GM18511 (cell line): ENCODE results near the gene TAGLN2.
"Not testable (repeated sequence)": the region's sequence is repeated elsewhere in the genome, so short reads cannot be mapped to it uniquely, and the experiment has no call there.

Experiments
- ATAC-seq: cut with Tn5 transposase; IDR thresholded peaks from one replicate; pipeline ENCODE4 v1.9.1; 2021; ENCODE audit warnings: mild to moderate bottlenecking, moderate library complexity; ENCODE audit not compliant: unreplicated experiment

Gene TAGLN2

DNA sequence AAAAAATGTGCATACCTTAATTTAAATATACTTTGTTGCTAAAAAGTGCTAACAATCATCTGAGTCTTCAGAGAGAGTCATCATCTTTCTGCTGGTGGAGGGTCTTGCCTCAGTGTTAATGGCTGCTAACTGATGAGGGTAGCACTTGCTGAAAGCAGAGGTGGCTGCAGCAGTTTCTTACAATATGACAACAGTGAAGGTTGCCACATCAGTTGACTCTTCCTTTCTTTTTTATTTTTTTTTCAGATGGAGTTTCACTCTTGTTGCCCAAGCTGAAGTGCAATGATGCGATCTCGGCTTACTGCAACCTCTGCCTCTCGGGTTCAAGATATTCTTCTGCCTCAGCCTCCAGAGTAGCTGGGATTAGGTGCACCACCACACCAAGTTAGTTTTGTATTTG, 22.8 kb downstream of the TAGLN2 start:
- no peak for ATAC-seq

DNA sequence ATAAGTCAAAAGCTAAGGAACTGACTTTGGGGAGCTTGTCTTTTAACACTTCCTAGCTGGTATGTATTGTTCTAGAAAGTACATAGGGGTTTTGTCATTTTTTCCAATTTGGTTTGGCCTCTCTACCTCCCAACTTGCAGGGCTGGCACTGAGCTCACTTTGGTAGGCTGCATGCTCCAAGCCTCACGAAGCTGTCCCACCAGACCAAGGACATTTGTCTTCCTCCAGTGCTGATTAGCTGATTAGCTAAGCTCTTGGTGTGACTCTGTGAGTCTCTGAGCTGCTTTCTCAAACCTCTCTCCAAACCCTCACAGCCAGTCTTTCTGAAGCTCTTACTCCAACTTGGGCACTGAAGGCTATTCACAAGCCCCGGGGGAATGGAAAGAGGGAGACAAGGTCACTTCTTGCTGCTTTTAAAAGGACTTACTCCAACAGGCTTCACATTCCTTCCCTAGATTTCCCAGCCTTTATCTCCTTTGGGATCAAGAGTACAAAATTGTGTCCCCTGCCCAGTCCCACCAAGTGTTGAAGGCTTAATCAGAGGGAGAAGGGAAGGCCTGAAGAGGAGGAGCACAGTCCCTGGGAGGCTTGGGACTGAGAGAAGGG, 24.4 kb downstream of the TAGLN2 start:
- no peak for ATAC-seq

DNA sequence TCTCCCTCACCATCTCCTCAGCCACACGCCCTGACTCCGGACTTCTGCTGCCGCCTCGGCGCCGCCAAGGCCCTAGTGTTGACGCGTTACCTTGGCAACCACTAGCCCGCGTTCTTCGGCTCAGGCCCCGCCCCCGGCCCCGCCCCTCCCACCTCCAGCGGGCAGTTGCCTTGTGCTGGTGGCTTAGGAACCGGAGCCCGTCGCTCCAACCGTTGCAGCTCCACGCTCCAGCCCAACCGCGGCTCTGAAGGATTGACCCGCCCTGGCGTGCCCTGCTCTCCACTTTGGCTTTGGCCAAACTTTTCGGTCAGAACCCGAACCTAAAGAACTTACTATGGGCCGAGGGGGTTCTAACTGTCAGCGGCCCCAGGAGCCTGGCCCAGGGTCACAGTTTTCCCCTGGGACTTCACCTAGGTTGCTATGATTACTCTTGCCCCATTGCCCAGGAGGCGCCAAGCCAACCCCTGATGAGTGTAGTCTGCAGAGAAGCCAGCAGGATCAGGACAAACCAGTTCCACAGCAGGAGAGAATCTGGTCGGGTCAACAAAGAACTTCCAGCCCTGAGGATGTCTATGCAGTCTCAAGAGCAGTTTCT, 25.1 kb downstream of the TAGLN2 start, which contains the start of gene CFAP45:
TSS of gene CFAP45 (minus strand) at position 80 of the 595 bp plus-strand sequence. CDS start at position 13, 67 bp downstream.
- no peak for ATAC-seq

DNA sequence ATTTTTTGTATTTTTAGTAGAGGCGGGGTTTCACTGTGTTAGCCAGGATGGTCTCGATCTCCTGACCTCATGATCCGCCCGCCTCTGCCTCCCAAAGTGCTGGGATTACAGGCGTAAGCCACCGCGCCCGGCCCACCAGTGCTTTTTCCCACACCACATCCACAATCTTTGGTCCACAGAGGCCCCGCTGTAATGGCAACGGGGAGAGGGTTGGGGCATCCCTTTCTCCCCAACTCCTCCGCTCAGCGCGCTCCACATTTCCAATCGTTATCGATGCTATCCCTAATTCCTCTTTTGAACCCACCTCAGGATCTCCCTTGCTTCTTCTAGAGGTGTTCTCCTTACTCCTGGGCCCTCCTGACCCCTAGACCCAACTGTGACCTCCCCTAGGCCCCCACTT, 25.7 kb downstream of the TAGLN2 start:
- ATAC-seq = not testable (repeated sequence)

- ATAC-seq = no peak
Observed at GRCh38 chr1:159898527-159898926, 26.8 kb downstream of the TAGLN2 start.

DNA sequence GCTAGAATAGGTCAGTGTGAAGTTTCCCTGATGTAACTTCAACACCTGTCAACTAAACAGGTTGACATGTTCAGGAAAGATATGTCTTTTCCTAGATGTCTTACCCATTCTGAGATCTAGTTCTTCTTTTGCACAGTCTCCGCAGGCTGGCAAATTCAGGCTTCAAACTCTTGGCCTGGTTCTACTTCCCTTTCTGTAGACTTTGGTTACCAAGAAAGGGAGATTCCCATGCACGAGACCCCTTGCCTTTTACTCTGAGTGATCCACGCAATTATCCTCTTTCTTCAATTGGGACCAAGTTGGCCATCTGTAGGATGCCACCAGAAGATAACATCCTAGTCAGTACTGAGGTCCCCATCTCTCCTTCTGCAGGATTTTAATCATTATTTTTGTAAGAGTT, 27.3 kb downstream of the TAGLN2 start:
- ATAC-seq = no peak

DNA sequence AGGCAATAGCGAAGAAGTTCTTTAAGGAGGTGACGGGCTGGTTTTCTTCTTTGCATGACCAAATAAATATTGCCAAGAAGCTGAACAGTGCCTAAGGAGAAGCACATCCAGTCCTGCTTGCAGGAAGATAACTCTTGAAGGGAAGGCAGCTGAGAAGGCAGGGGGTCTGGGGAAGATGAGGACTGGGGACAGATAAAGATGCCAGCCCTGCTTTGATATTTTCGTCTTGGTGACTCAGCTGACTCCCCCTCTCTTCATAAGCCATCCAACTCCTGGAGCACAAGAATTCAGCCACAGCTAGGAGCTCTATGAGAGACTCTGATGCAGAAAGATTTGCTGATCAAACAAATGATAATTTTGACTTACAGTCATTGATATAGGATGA, 28.8 kb downstream of the TAGLN2 start:
- no peak for ATAC-seq

DNA sequence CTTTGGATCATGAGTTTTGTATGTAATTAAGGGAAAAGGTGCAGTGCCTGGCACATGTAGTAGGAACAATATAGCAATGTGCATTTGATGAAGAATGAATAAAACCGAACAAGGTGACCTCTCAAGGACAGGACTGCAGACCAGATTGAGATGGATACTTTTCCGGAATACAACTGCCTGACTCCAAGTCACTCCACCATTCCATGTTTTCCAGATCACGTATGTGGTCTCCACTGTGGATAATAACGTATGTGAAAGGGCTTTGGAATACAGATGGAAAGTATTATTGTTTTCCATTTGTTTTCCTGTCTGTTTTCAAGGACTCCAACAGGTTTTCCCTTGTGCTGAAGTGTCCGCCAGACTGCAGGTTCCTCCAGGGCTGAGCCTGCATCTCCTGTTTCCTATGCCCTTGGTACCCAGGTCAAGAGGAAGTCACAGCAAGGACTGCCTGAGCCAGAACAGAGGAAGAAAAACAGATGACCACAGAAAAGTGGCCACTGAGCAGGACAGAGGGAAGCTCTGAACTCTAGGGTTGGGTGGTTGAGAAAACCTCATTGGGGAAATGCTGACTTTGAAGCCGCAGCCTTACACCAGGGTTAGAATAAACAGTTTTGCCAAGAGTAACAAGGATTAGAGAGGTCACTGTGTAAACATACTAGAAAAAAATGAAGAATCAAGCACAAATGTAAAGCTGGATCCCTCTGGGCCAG, 29.3 kb downstream of the TAGLN2 start:
- no peak for ATAC-seq

DNA sequence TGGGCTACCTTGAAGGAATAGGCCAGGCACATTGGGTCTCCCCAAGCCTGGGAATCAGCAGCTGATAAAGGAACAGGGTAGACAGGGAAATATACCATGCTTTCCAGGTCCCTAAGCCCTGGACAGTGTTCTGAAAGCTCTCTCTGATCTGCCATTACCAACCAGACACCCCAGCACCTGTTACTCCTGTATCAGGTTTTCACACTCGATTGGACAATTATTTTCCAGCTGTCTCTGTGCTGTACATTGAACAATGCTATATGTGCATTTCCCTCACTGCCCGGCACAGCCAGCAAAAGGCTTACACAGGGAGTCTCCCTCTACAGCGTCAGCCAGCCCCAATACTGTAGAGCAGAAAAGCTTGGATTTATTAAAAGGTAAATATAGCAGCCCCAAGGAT, 30.0 kb downstream of the TAGLN2 start:
- ATAC-seq = no peak

DNA sequence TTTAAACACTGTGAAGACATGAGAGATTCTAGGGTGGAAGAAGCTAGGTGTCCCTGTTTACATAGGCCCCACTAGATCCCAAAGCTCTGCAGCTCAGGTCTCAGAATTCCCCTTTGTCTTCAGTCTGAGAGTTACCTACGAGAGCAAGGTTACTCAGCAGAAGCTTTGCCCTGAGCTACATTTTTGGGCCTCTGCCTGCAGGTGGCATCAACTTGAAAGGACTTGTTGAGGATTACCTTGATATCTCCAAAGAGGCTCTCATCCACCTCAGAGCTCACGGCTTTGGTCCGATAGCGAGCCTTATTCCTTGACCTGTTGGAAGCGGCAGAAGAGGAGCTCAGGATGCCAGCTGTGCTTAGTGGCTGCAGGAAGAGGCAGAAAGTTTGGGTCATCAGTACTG, 32.4 kb downstream of the TAGLN2 start:
- no peak for ATAC-seq

DNA sequence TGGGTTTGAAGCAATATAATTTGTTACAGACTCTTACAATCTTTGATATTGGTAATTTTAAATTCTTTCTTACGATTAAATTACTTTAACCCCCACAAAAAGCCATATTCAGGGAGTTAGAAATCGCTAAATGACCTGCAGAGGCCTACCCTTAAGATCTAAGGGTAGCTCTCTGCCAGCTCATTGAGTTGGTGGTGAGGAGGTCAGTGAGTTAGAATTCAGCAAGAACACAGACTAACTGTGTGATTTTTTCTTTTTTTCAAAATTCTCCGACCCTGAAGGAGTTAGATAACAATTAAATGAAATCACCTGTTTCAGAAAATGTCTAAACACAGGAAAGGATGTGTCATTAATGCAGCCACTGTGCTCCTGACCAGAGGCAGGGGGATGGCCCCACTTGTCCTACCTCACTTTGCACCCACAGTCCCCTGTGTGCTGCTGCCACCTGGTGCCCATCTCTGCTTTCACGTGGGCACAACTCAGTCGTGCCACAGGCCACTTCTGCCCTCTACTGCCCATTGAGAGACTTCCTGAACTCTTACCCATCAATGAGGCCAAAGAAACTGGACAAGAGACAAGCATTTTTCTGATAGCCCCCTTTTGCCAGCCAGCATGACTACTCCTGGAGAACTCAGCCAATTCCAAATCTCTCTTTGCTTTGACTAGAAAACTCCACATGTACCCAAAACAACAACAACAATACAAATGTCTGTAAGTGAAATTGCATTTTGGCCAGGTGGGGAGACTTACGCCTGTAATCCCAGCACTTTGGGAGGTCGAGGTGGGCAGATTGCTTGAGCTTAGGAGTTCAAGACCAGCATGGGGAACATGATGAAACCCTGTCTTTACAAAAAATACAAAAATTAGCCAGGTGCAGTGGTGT, 33.8 kb downstream of the TAGLN2 start:
- ATAC-seq = peak; percentile 64

GRCh38 chr1:159890390-159890789, 34.9 kb downstream of the TAGLN2 start:
- ATAC-seq = no peak

GRCh38 chr1:159889821-159890252, 35.5 kb downstream of the TAGLN2 start:
- peak; percentile 89 for ATAC-seq

DNA sequence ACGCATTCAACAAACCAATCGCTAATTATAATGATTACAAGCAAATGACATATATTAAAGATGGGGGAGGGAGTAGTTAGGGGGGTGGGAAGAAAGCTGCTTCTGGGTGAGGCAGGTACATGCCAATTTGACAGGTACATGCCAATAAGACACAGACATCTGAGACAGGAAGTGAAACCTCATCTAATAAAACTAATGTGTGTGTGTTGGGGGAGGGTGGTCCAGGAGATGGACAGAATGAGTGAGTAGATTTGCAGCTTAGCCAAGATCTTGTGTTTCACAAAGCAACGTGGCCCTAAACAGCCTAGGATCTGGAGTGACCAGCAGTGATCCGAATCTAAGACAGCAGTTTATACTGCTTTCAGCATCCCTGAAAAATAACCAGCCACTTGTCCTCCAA, 36.1 kb downstream of the TAGLN2 start:
- peak; percentile 44 for ATAC-seq

DNA sequence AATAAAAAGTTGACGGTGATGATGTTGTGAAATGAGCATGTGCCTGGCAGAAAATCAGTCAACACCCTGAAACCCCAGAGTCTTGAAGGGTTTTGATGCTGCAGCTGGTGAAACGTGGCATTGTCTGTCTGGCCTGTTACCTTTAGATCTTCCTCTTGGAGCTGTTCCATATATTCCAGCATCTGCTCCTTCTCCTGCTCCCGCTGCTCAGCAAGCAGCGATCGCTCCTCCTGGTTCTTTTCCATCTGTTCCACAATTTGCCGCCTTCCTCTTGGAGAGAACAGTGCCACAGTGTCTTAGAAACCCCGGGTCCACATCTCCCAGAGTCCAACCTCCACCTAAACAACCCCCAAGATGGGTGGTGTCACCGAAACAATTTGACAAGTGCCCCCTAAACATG, 41.0 kb downstream of the TAGLN2 start:
- ATAC-seq = no peak

GRCh38 chr1:159883134-159883533, 42.2 kb downstream of the TAGLN2 start:
- no peak for ATAC-seq

GRCh38 chr1:159882527-159882862, 42.8 kb downstream of the TAGLN2 start:
- ATAC-seq = no peak

DNA sequence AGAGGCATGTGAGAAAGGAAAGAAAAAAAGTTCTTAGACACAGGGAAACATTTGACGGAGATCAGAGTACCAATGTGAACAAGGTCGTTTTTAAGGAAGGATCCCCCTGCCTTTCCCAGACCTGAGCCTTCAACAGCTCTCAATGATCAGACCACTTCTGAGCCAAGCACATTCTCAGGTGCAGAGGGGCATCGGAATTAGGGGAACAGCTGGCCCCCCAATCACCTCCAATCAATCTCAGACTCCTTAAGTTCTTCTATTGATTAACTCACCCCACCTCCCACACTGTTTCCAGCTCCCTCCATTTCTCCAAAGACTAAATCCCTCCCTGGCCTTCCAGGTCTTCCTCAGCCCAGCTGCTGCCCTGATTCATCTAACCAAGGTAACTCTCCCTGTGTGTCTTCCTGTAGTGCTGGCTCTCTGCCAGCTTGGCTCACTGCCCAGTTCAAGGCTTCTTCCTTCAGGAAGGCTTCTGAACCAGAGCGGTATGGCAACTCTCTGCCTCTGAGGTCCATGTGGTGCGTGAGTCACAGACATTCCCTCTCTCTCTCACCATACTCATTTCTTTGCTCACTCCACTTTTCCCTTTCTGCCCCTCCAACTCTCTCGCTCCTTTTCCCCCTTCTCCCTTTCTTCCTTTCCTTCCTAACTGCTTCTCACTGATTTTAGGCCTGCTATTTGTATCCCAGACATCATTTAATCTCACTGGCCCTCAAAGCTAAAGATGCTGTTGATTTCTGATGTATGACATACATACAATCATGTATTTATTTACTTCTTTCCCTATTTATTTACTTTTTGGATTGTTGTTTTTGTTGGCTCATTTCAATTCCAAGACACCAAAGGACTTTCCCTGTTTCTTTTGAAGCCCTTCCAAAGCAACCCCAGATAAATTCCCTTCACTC, 43.4 kb downstream of the TAGLN2 start:
- no peak for ATAC-seq

- no peak for ATAC-seq
Observed at GRCh38 chr1:159880430-159880829, 44.9 kb downstream of the TAGLN2 start.

DNA sequence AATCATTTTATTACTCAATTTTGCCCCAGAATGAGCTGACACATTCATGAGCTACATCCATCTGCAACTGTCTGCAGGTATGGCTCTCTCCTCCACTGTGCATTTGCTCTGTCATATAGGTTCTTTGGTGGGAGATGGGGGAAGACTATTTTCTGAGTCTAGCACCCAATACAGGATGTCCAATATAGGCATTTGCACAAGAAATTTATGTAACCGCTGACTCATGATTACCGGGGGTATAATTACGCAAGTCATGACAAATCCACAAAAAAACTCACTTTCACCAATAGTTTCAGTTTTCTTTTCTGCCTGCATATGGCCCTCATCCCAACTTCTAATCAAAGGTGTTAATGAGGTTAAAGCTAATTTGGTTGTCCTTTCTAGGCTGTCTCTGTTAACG, 45.3 kb downstream of the TAGLN2 start:
- no peak for ATAC-seq
